ENCODE results near the gene DLG5.

The DLG5 gene

GRCh38 chr10:77936697-77937567 lies 10.4 kb upstream of the DLG5 start:
- TF ChIP-seq TAF1 (IDR thresholded peaks at IDR 0.05; ENCODE audit: borderline replicate concordance, insufficient read depth, low read length) (no peak), SIN3A (IDR thresholded peaks at IDR 0.05; ENCODE audit: borderline replicate concordance, insufficient read depth, low read length) (no peak), FOXP2 (optimal IDR thresholded peaks at IDR 0.05; ENCODE audit: borderline replicate concordance, extremely low read depth, extremely low read length, insufficient read depth) (no peak), REST (IDR thresholded peaks at IDR 0.05; ENCODE audit: insufficient read depth in 1 of 2, low read depth in 2 of 2, low read length in 2 of 2) (no peak), POLR2AphosphoS5 (IDR thresholded peaks at IDR 0.05; ENCODE audit: low read depth, low read length) (no peak)

- TF ChIP-seq POLR2AphosphoS5 (IDR thresholded peaks at IDR 0.05; ENCODE audit: low read depth, low read length) (no peak), REST (IDR thresholded peaks at IDR 0.05; ENCODE audit: insufficient read depth in 1 of 2, low read depth in 2 of 2, low read length in 2 of 2) (no peak), TAF1 (IDR thresholded peaks at IDR 0.05; ENCODE audit: borderline replicate concordance, insufficient read depth, low read length) (no peak), FOXP2 (optimal IDR thresholded peaks at IDR 0.05; ENCODE audit: borderline replicate concordance, extremely low read depth, extremely low read length, insufficient read depth) (no peak), SIN3A (IDR thresholded peaks at IDR 0.05; ENCODE audit: borderline replicate concordance, insufficient read depth, low read length) (no peak)
Measured at GRCh38 chr10:77932016-77932715, 5.6 kb upstream of the DLG5 start.

- TF ChIP-seq REST (IDR thresholded peaks at IDR 0.05; ENCODE audit: insufficient read depth in 1 of 2, low read depth in 2 of 2, low read length in 2 of 2): no peak
- no peak for TF ChIP-seq TAF1 (IDR thresholded peaks at IDR 0.05; ENCODE audit: borderline replicate concordance, insufficient read depth, low read length)
- TF ChIP-seq FOXP2 (optimal IDR thresholded peaks at IDR 0.05; ENCODE audit: borderline replicate concordance, extremely low read depth, extremely low read length, insufficient read depth): no peak
- TF ChIP-seq SIN3A (IDR thresholded peaks at IDR 0.05; ENCODE audit: borderline replicate concordance, insufficient read depth, low read length): no peak
- no peak for TF ChIP-seq POLR2AphosphoS5 (IDR thresholded peaks at IDR 0.05; ENCODE audit: low read depth, low read length)
Measured at GRCh38 chr10:77927402-77928246, 1.1 kb upstream of the DLG5 start.

GRCh38 chr10:77925795-77926565 lies 575 bp downstream of the DLG5 start:
- no peak for TF ChIP-seq REST (IDR thresholded peaks at IDR 0.05; ENCODE audit: insufficient read depth in 1 of 2, low read depth in 2 of 2, low read length in 2 of 2)
- no peak for TF ChIP-seq SIN3A (IDR thresholded peaks at IDR 0.05; ENCODE audit: borderline replicate concordance, insufficient read depth, low read length)
- no peak for TF ChIP-seq TAF1 (IDR thresholded peaks at IDR 0.05; ENCODE audit: borderline replicate concordance, insufficient read depth, low read length)
- no peak for TF ChIP-seq FOXP2 (optimal IDR thresholded peaks at IDR 0.05; ENCODE audit: borderline replicate concordance, extremely low read depth, extremely low read length, insufficient read depth)
- TF ChIP-seq POLR2AphosphoS5 (IDR thresholded peaks at IDR 0.05; ENCODE audit: low read depth, low read length): no peak

Data from PFSK-1 (cell line).